H1 (cell line): ENCODE measurements around the gene MPV17L2. TPM values are rescaled to one million over a fixed set of nuclear protein-coding genes. Genes with fewer than 3 reads are reported as not detected.

Experiments
- CTCF ChIA-PET: fragments of 300-600 bp; sonication (Branson Sonifier 250); formaldehyde crosslinking; loops from one replicate; lab custom pipeline; 2021; ENCODE audit not compliant: partially characterized antibody; lab: Charles Lee
- POLR2A ChIA-PET: fragments of 300-600 bp; sonication (Branson Sonifier 250); formaldehyde crosslinking; loops from one replicate; lab custom pipeline; 2021; ENCODE audit warnings: inconsistent platforms; ENCODE audit not compliant: partially characterized antibody; lab: Charles Lee
- DNase-seq, 2 experiments: peaks; one replicate each; pipeline versions ENCODE4 v3.0.0 to v3.0.0-alpha.2; 2010 to 2022; ENCODE audit warnings: low spot score in 2 of 2, low read depth in 1 of 2, mixed read lengths in 1 of 2
- FAIRE-seq: peaks from 2 replicates; lab custom pipeline; 2011; peaks lifted over from hg19 to GRCh38; lab: Jason Lieb, UNC
- H2AFZ ChIP-seq: 2 replicates; pipeline ENCODE4 v1.8.1; 2012; ENCODE audit warnings: low read length, inconsistent platforms
- H2AK5ac ChIP-seq: 2 replicates; pipeline ENCODE4 v1.6.1; 2013; ENCODE audit warnings: low read depth, low read length
- H2BK120ac ChIP-seq: replicated peaks from 2 replicates; pipeline ENCODE3; 2013; ENCODE audit warnings: low read depth, low read length, inconsistent platforms
- H2BK12ac ChIP-seq: 2 replicates; pipeline ENCODE4 v1.6.1; 2013; ENCODE audit warnings: low read depth, low read length
- H2BK15ac ChIP-seq: 2 replicates; pipeline ENCODE4 v1.6.1; 2013; ENCODE audit warnings: low read length
- H2BK20ac ChIP-seq: 2 replicates; pipeline ENCODE4 v1.6.1; 2013; ENCODE audit warnings: low read length
- H2BK5ac ChIP-seq: 2 replicates; pipeline ENCODE4 v1.6.1; 2013; ENCODE audit warnings: low read depth, low read length
- H3K14ac ChIP-seq: 2 replicates; pipeline ENCODE4 v1.6.1; 2013; ENCODE audit warnings: inconsistent platforms; ENCODE audit not compliant: insufficient read length
- H3K18ac ChIP-seq: 2 replicates; pipeline ENCODE4 v1.6.1; 2013; ENCODE audit warnings: low read length; ENCODE audit errors: extremely low read depth
- H3K23ac ChIP-seq: 2 replicates; pipeline ENCODE4 v1.6.1; 2013; ENCODE audit warnings: inconsistent platforms; ENCODE audit not compliant: insufficient read length
- H3K23me2 ChIP-seq: 2 replicates; pipeline ENCODE4 v1.6.1; 2013; ENCODE audit warnings: low read depth, low read length
- H3K27ac ChIP-seq: 2 replicates; pipeline ENCODE4 v1.6.1; 2011; ENCODE audit warnings: low read depth, low read length, inconsistent platforms
- H3K27me3 ChIP-seq, 4 experiments: replicated peaks in 1 of 4; 1 replicate in 1 of 4; 2 replicates in 3 of 4; pipeline versions ENCODE4 v1.6.1 to v1.8.1; 2011 to 2013; ENCODE audit warnings: low read length in 3 of 4, mild to moderate bottlenecking in 3 of 4, inconsistent platforms in 2 of 4, mixed read lengths in 2 of 4, moderate library complexity in 1 of 4; ENCODE audit not compliant: control insufficient read depth in 3 of 4, insufficient read depth in 3 of 4; ENCODE audit errors: extremely low read depth in 1 of 4
- H3K36me3 ChIP-seq, 4 experiments: 2 replicates each; pipeline versions ENCODE4 v1.6.1 to v1.8.1; 2011 to 2013; ENCODE audit warnings: mild to moderate bottlenecking in 4 of 4, low read length in 3 of 4, moderate library complexity in 2 of 4, control low read depth in 1 of 4, inconsistent platforms in 1 of 4; ENCODE audit not compliant: insufficient read depth in 4 of 4, control insufficient read depth in 2 of 4
- H3K4ac ChIP-seq: replicated peaks from 2 replicates; pipeline ENCODE3; 2013; ENCODE audit warnings: low read length, low read depth, mixed read lengths, inconsistent platforms; ENCODE audit not compliant: insufficient read length
- H3K4me1 ChIP-seq, 4 experiments: replicated peaks in 1 of 4; 1 replicate in 1 of 4; 2 replicates in 3 of 4; pipeline versions ENCODE4 v1.6.1 to v1.8.1; 2011 to 2013; ENCODE audit warnings: low read length in 3 of 4, inconsistent platforms in 2 of 4, mixed read lengths in 1 of 4; ENCODE audit not compliant: insufficient read depth in 4 of 4, control insufficient read depth in 3 of 4
- H3K4me2 ChIP-seq, 2 experiments: 2 replicates each; pipeline versions ENCODE4 v1.6.1 to v1.8.1; 2011 to 2013; ENCODE audit warnings: low read depth in 2 of 2, low read length in 2 of 2, control low read depth in 1 of 2, inconsistent platforms in 1 of 2, mild to moderate bottlenecking in 1 of 2; ENCODE audit not compliant: insufficient read depth in 1 of 2
- H3K4me3 ChIP-seq, 4 experiments: fragments of 200-600, 300-600 bp in 1 of 4; sonication (generic), shearing (Covaris generic), sonication (Bioruptor Twin) in 1 of 4; 2 replicates each; pipeline versions ENCODE4 v1.5.1 to v1.8.1; 2011 to 2016; ENCODE audit warnings: low read length in 4 of 4, low read depth in 3 of 4, control low read depth in 2 of 4, inconsistent platforms in 2 of 4, mild to moderate bottlenecking in 2 of 4, mixed read lengths in 1 of 4, moderate library complexity in 1 of 4; ENCODE audit not compliant: insufficient read depth in 2 of 4; ENCODE audit errors: extremely low read depth in 1 of 4
- H3K56ac ChIP-seq: replicated peaks from 2 replicates; pipeline ENCODE3; 2013; ENCODE audit warnings: low read depth, mild to moderate bottlenecking, mixed read lengths, low read length, inconsistent platforms; ENCODE audit not compliant: insufficient read length
- H3K79me1 ChIP-seq: 2 replicates; pipeline ENCODE4 v1.6.1; 2013; ENCODE audit warnings: low read depth, low read length, control low read depth
- H3K79me2 ChIP-seq, 2 experiments: 2 replicates each; pipeline versions ENCODE4 v1.6.1 to v1.8.1; 2012 to 2013; ENCODE audit warnings: low read length in 2 of 2, mild to moderate bottlenecking in 2 of 2, inconsistent platforms in 1 of 2; ENCODE audit not compliant: insufficient read depth in 2 of 2, control insufficient read depth in 1 of 2
- H3K9ac ChIP-seq, 4 experiments: replicated peaks in 1 of 4; 1 replicate in 1 of 4; 2 replicates in 3 of 4; pipeline versions ENCODE4 v1.6.1 to v1.8.1; 2011 to 2013; ENCODE audit warnings: low read depth in 3 of 4, low read length in 3 of 4, control low read depth in 2 of 4, mild to moderate bottlenecking in 2 of 4, moderate library complexity in 2 of 4, inconsistent platforms in 1 of 4; ENCODE audit errors: extremely low read depth in 1 of 4
- H3K9me3 ChIP-seq, 2 experiments: 2 replicates each; pipeline versions ENCODE4 v1.6.1 to v1.8.1; 2012 to 2013; ENCODE audit warnings: mild to moderate bottlenecking in 2 of 2, moderate library complexity in 2 of 2, control low read depth in 1 of 2, inconsistent platforms in 1 of 2, low read depth in 1 of 2, low read length in 1 of 2, mixed read lengths in 1 of 2; ENCODE audit not compliant: insufficient read depth in 2 of 2
- H4K20me1 ChIP-seq, 2 experiments: replicated peaks in 1 of 2; 2 replicates each; pipeline versions ENCODE3 to v1.8.1; 2011 to 2013; ENCODE audit warnings: inconsistent platforms in 2 of 2, low read length in 2 of 2, mild to moderate bottlenecking in 1 of 2; ENCODE audit not compliant: insufficient read depth in 2 of 2, control insufficient read depth in 1 of 2
- H4K5ac ChIP-seq: 2 replicates; pipeline ENCODE4 v1.6.1; 2013; ENCODE audit warnings: low read length, low read depth, mixed read lengths, inconsistent platforms; ENCODE audit not compliant: insufficient read length
- H4K8ac ChIP-seq: 2 replicates; pipeline ENCODE4 v1.8.0; 2013; ENCODE audit warnings: mild to moderate bottlenecking, moderate library complexity, low read length, inconsistent platforms; ENCODE audit not compliant: insufficient read depth; ENCODE audit errors: extremely low read depth
- H4K91ac ChIP-seq: replicated peaks from 2 replicates; pipeline ENCODE3; 2013; ENCODE audit warnings: low read length, mixed read lengths, inconsistent platforms; ENCODE audit not compliant: insufficient read length
- CTCF ChIP-seq, 3 experiments: IDR thresholded peaks; 1 replicate in 2 of 3; 2 replicates in 1 of 3; pipeline versions ENCODE4 v1.5.1 to v1.6.1; 2011; ENCODE audit warnings: low read length in 3 of 3, mild to moderate bottlenecking in 3 of 3, inconsistent platforms in 2 of 3, low read depth in 1 of 3, moderate library complexity in 1 of 3; ENCODE audit not compliant: insufficient read depth in 1 of 3; ENCODE audit errors: control extremely low read depth in 1 of 3
- FOSL1 ChIP-seq: IDR thresholded peaks from 2 replicates; pipeline ENCODE4 v1.6.1; 2011; ENCODE audit warnings: mild to moderate bottlenecking, low read depth, low read length, moderate library complexity; ENCODE audit not compliant: insufficient read depth
- GTF2F1 ChIP-seq: IDR thresholded peaks from 2 replicates; pipeline ENCODE4 v1.6.1; 2012; ENCODE audit warnings: low read depth, low read length, improper control_type of control experiment, borderline replicate concordance
- MAX ChIP-seq: IDR thresholded peaks from 2 replicates; pipeline ENCODE4 v1.6.1; 2012; ENCODE audit warnings: inconsistent platforms
- POLR2AphosphoS5 ChIP-seq: IDR thresholded peaks from 2 replicates; pipeline ENCODE4 v1.6.1; 2011; ENCODE audit warnings: low read depth, low read length
- RAD21 ChIP-seq, 2 experiments: IDR thresholded peaks in 1 of 2; conservative IDR thresholded peaks in 1 of 2; 2 replicates each; pipeline ENCODE4 v1.6.1; 2011; ENCODE audit warnings: low read depth in 2 of 2, low read length in 2 of 2, improper control_type of control experiment in 1 of 2, inconsistent platforms in 1 of 2, mild to moderate bottlenecking in 1 of 2, moderate library complexity in 1 of 2
- SIN3A ChIP-seq, 2 experiments: IDR thresholded peaks in 1 of 2; conservative IDR thresholded peaks in 1 of 2; 2 replicates each; pipeline ENCODE4 v1.6.1; 2011 to 2012; ENCODE audit warnings: low read length in 2 of 2, improper control_type of control experiment in 1 of 2, low read depth in 1 of 2, mild to moderate bottlenecking in 1 of 2
- TEAD4 ChIP-seq: IDR thresholded peaks from 2 replicates; pipeline ENCODE4 v1.6.1; 2012; ENCODE audit warnings: low read depth, low read length, inconsistent platforms, mixed read lengths
- WGBS, 2 experiments: shearing (Covaris generic) in 1 of 2; methylation state at CpG; one replicate each; pipeline versions ENCODE4 v1.1.6 to v1.1.7; 2013 to 2015; ENCODE audit warnings: low lambda C conversion rate in 2 of 2, mixed read lengths in 2 of 2, inconsistent platforms in 1 of 2, low coverage in 1 of 2, missing lambda C conversion rate in 1 of 2; ENCODE audit not compliant: insufficient replicate concordance in 2 of 2, insufficient coverage in 1 of 2, insufficient read length in 1 of 2; ENCODE audit errors: extremely low coverage in 1 of 2, missing lambda C conversion rate in 1 of 2; 5-methylcytosine and 5-hydroxymethylcytosine counted together
- polyA plus RNA-seq, 7 experiments: library from polyadenylated mRNA; depleted of rRNA in 3 of 7; stranded (reverse) in 5 of 7; unstranded in 2 of 7; fragments of >200 nt in 5 of 7; fragments of 200-250 nt in 2 of 7; gene quantifications; 1 replicate in 5 of 7; 2 replicates in 1 of 7; 4 replicates in 1 of 7; pipeline versions ENCODE4 v1.2.1 to v1.2.3, GENCODE V29; 2011 to 2013; ENCODE audit warnings: missing spikeins in 2 of 7, mixed read lengths in 2 of 7
- total RNA-seq: library from RNA; stranded (reverse); fragmentation: NEBNext Ultra II Directional; extraction: Animal tissue kit (Norgen Biotek cat#: 25700); gene quantifications from 2 replicates; pipeline ENCODE4 v1.2.1, GENCODE V29; 2021

Gene MPV17L2
- total and polyA plus RNA-seq, 2 of the 8 experiments (the other 6 are each of a cell fraction or from before 2014, with no cell fraction given), result 24.2 to 82.6 TPM

GRCh38 chr19:18152442-18152816 is 40.6 kb upstream of the MPV17L2 start:
- H2BK12ac ChIP-seq, result no peak overlapping the region
- H4K20me1 ChIP-seq, result peaks cover 6 to 16% of the 10 kb centered on the region in 2 experiments
- peak overlapping the region; percentile 94 for H3K27ac ChIP-seq
- H3K4me3 ChIP-seq, result peak overlapping the region; percentile 63 to 83 (median 76)
- H3K27me3 ChIP-seq, result no peaks in the 10 kb centered on the region
- no peak overlapping the region for H2BK120ac ChIP-seq
- H3K79me2 ChIP-seq, result no peaks in the 10 kb centered on the region; a peak in 1 of 4 replicates
- no peak overlapping the region for H2BK15ac ChIP-seq
- no peak overlapping the region; the same call in 1 of the 2 replicates for H3K18ac ChIP-seq
- peak overlapping the region; percentile 95 for H4K5ac ChIP-seq
- H4K8ac ChIP-seq, result peak overlapping the region; percentile 95; the same call in 1 of the 2 replicates
- H3K4me1 ChIP-seq, result peaks cover 0 to 8% (median 4%) of the 10 kb centered on the region in 4 experiments; a peak in 4 of 7 replicates
- 3% methylated on average over 22 of the region's 22 CpGs; no CpG with 5 or more reads in 1 of the 2 experiments for WGBS, 2 experiments
- peaks cover 0 to 10% (median 4%) of the 10 kb centered on the region in 4 experiments; a peak in 2 of 8 replicates for H3K36me3 ChIP-seq
- peak overlapping the region; percentile 93 for H3K56ac ChIP-seq
- TF ChIP-seq RAD21 (IDR thresholded peaks at IDR 0.05 in 1 of 2, conservative IDR thresholded peaks at IDR 0.05 in 1 of 2; ENCODE audit: low read depth in 2 of 2, low read length in 2 of 2) (peak in 1 of 2 experiments; percentile 21; a peak in 1 of 4 replicates), FOSL1 (no peak), TEAD4 (0 out of 2 replicates have a peak, but pooled peaks have one; percentile 2), CTCF (IDR thresholded peaks at IDR 0.05; ENCODE audit: control extremely low read depth in 1 of 3, insufficient read depth in 1 of 3, low read depth in 1 of 3, low read length in 3 of 3) (peak; percentile 46 to 74 (median 46); a peak in 3 of 4 replicates), GTF2F1 (no peak), POLR2AphosphoS5 (0 out of 2 replicates have a peak, but pooled peaks have one; percentile 26), SIN3A (conservative IDR thresholded peaks at IDR 0.05 in 1 of 2, IDR thresholded peaks at IDR 0.05 in 1 of 2; ENCODE audit: low read depth in 1 of 2, low read length in 2 of 2) (peak in 1 of 2 experiments; percentile 88; a peak in 2 of 4 replicates), MAX (0 out of 2 replicates have a peak, but pooled peaks have one; percentile 4)
- TF ChIP-seq, all 59 proteins: peak for 6
- H2BK5ac ChIP-seq, result peak overlapping the region; percentile 98
- CTCF ChIA-PET, result interaction anchor here (0.6 to 3.0 kb wide), 11 partner anchors 10 to 1353 kb away, joined by 3 to 29 read pairs (median 4); no protein-coding TSS in a partner anchor
- POLR2A ChIA-PET, result interaction anchor here (0.7 to 2.0 kb wide), 7 partner anchors 9 to 292 kb away, joined by 3 to 7 read pairs (median 5); partner anchors contain the start of genes JUND and RPL18A
- H3K9me3 ChIP-seq, result no peaks in the 10 kb centered on the region
- peaks cover 4% of the 10 kb centered on the region; the same call in 1 of the 2 replicates for H3K79me1 ChIP-seq
- no peak overlapping the region for H3K4ac ChIP-seq
- H3K4me2 ChIP-seq, result peak overlapping the region; percentile 84 to 90
- no peak overlapping the region for H3K14ac ChIP-seq
- no peak overlapping the region for H3K23ac ChIP-seq
- DNase-seq (peak; percentile 97 to 99), FAIRE-seq (peak; percentile 96)
- peak overlapping the region; percentile 63 to 98 (median 94) for H3K9ac ChIP-seq
- H2AFZ ChIP-seq, result peak overlapping the region; percentile 93; the same call in 1 of the 2 replicates
- no peak overlapping the region for H2BK20ac ChIP-seq
- H4K91ac ChIP-seq, result no peak overlapping the region
- peaks cover 13% of the 10 kb centered on the region for H3K23me2 ChIP-seq
- H2AK5ac ChIP-seq, result no peak overlapping the region
